ENCODE data around the gene MB21D2.
"Not testable (repeated sequence)": the region's sequence is repeated elsewhere in the genome, so short reads cannot be mapped to it uniquely, and the experiment has no call there.

MB21D2 gene

DNA sequence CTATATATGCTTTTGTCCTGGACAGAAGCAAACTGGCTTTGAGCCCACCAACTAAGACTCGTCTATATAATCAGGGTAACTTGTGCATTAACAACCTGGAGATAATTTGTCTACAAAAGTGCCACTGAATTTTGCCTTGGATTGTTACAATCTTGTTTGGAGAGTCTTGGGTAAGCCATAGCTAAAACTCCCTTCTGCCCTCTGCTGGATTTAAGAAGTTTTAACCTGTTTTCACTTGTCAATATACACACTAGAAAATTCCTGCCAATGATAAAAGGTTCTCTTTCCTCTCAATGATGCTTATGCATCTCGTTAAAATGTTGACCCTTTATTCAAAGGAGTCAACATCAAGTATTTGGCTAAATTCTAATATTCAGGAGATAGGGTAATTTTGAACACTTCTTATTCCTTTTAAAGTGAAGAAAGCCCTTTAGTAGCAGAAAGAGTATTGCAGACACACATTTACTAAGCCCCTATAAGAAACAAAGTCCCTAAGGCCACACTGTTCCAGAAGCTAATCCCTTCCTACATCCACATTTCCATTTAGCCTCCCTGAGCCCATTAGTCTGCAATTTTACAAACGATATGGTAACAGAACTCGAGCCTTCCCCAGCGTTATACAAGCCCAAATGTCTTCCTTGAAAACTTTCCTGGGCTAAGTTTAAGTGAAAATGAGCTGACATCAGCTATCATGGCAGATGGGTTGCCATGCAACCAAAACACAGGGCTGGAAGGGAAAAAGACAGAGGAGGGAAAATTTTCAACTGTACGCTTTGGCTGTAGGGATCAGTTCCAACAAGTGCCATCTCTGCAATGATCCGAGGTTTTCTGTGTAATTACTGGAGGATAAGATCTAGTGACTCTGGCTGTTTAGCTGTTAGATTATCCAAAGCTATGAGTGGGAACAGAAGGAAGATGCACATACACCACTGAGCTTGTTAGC is 114.4 kb downstream of the MB21D2 start:
- DNase-seq (ENCODE audit: low read depth in 2 of 2): no peak

DNA sequence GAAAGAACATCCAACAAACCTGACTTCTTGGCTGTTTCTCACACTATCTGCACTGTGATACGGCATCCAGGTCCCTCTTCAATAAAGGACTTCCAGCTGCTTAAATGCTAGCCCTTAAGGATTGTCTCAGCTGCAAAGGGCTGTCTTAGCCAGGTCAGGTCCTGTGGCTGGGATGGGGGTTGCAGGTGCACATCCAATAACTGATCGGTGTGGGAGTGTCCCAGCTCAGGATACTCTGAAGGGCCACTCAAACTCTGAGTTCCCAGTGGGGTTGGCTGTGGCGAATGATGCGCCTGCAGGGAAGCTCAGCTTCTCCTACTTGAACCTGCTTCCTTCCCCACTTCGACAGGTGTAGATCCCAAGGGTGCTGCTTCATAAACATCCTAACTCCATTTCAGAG is 115.7 kb downstream of the MB21D2 start:
- no peak for DNase-seq (ENCODE audit: low read depth in 2 of 2)

- no peak for DNase-seq (ENCODE audit: low read depth in 2 of 2)
Measured at GRCh38 chr3:192799721-192800120, 117.9 kb downstream of the MB21D2 start.

- DNase-seq (ENCODE audit: low read depth in 2 of 2): no peak
Measured at GRCh38 chr3:192795021-192795420, 122.6 kb downstream of the MB21D2 start.

- no peak for DNase-seq (ENCODE audit: low read depth in 2 of 2)
Measured at GRCh38 chr3:192794216-192794615, 123.4 kb downstream of the MB21D2 start.

GRCh38 chr3:192788816-192789515 is 128.7 kb downstream of the MB21D2 start:
- not testable (repeated sequence) for DNase-seq (ENCODE audit: low read depth in 2 of 2)

DNA sequence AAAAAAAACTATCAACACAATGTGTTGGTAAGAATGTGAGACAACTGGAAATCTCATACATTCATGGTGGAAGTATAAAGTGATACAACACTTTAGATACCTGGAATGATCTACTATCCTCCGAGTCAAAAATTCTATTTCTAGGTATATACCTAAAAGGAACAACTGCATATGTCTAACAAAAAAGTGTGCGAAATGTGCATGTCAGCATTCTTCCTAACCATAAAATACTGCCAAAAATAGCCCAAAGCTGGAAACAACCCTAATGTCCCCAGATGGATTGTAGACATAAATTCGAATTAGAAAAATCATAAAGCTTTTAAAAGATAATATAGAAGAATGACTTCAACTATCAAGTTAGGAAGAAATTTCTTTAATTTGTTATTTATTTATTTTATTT is 139.1 kb downstream of the MB21D2 start:
- DNase-seq (ENCODE audit: low read depth in 2 of 2): no peak

- DNase-seq (ENCODE audit: low read depth in 2 of 2): not testable (repeated sequence)
Measured at GRCh38 chr3:192774341-192774740, 143.3 kb downstream of the MB21D2 start.

GRCh38 chr3:192772240-192772894 is 145.3 kb downstream of the MB21D2 start:
- no peak for DNase-seq (ENCODE audit: low read depth in 2 of 2)

- DNase-seq (ENCODE audit: low read depth in 2 of 2): no peak
Measured at GRCh38 chr3:192758654-192759053, 159.0 kb downstream of the MB21D2 start.

- no peak for DNase-seq (ENCODE audit: low read depth in 2 of 2)
Measured at GRCh38 chr3:192751148-192751547, 166.5 kb downstream of the MB21D2 start.

DNA sequence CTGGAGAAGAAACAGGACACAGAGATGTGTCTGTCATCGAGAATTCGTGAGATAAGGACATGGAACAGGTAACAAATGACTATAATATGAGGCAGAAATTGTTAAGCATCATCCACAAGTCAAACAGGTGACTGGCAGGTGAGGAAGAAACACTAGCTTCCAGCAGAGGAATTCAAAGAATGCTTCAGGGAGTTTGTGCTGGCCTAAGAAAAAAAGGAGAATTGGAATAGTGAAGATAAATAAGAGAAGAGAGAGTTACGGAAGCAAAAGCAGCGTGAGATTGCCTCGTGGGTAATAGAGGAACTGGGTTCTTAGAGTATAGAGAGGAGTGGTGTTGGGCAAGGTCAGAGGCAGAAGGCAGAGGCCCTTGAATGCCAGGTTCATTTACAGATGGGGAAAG is 167.5 kb downstream of the MB21D2 start:
- DNase-seq (ENCODE audit: low read depth in 2 of 2): no peak

DNA sequence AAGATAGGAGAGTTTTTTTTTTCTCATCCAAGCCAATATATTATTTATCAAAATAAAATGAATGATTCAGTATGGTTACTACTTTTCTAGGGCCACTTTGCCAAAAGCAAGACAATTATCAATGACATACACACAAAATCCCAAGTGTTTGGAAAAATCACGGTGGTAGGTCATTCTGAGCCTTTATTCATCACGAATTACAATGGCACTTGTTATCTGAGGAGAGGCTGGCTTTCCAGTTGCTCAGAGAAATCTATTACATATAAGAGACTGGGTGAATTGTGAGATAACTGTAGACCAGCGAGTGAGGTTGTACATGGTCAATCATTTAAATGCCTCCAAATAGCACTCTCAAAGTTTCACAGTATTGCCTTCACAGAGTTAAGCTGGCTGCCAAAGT is 169.9 kb downstream of the MB21D2 start:
- DNase-seq (ENCODE audit: low read depth in 2 of 2): no peak

DNA sequence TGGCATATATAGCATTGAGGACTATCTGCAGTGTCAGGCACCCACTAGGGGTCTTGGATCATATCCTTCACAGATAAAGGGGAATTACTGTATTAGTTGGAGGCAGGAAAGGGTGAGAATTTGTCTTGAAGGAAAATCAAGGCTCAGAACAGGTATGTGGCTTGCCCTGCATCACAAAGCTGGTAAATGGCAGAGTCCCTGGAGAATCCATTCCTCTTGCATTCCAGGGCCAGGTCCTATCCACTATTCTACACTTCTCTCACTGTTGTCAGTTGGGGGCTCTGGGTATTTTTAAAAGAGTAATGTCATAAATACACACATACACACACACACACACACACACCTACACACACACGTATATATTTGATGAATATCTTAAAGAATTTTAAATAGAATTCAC is 170.5 kb downstream of the MB21D2 start:
- no peak for DNase-seq (ENCODE audit: low read depth in 2 of 2)
